Tracheal epithelial cell (primary cell): Measurements from ENCODE around the gene DZIP1. TPM values are rescaled to one million over a fixed set of nuclear protein-coding genes. Genes with fewer than 3 reads are reported as not detected.

ENCODE experiments used
- total RNA-seq: library from RNA; depleted of rRNA; stranded (reverse); fragments of >200 nt; gene quantifications from 2 replicates; pipeline ENCODE4 v1.2.1, GENCODE V29; 2014

Gene DZIP1, protein sequence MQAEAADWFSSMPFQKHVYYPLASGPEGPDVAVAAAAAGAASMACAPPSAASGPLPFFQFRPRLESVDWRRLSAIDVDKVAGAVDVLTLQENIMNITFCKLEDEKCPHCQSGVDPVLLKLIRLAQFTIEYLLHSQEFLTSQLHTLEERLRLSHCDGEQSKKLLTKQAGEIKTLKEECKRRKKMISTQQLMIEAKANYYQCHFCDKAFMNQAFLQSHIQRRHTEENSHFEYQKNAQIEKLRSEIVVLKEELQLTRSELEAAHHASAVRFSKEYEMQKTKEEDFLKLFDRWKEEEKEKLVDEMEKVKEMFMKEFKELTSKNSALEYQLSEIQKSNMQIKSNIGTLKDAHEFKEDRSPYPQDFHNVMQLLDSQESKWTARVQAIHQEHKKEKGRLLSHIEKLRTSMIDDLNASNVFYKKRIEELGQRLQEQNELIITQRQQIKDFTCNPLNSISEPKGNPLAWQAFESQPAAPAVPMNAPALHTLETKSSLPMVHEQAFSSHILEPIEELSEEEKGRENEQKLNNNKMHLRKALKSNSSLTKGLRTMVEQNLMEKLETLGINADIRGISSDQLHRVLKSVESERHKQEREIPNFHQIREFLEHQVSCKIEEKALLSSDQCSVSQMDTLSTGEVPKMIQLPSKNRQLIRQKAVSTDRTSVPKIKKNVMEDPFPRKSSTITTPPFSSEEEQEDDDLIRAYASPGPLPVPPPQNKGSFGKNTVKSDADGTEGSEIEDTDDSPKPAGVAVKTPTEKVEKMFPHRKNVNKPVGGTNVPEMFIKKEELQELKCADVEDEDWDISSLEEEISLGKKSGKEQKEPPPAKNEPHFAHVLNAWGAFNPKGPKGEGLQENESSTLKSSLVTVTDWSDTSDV
- 1.1 and 5.5 TPM in 2 replicates for total RNA-seq

DNA sequence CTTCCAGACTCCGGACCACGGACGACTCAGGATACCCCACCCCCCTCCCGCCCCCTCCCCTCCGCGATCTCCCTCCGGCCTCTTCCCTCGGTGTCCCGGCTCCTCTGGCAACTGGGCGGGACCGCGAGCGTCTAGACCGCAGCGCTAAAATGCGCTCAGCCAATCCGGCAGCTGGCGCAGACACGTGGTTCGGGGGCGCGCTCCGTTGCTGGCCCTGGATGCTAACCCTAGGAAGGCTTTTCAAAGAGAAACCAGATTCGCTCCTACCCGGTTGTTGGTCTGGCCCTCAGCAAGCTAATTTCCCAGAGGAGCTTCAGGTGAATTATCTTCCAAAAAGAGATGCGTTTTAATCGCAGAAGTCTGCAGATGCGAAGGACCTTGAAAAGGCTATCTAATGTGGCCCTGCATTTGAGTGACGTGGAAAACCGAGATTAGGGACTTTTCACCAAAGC is at the start of gene DZIP1:
Gene DZIP1, minus strand, starts transcription at position 106 of the 452 bp plus-strand sequence. CDS start 2,677 bp downstream, outside the sequence.

GRCh38 chr13:95676762-95677563 is 32.5 kb upstream of the DZIP1 start, which contains the start of gene DNAJC3:
Gene DNAJC3 (plus strand): TSS chr13:95677139. CDS start chr13:95677256, 117 bp downstream.

GRCh38 chr13:95552539-95553441 is 91.7 kb downstream of the DZIP1 start, which contains the start of gene CLDN10:
Gene CLDN10 (plus strand): TSS chr13:95552720. CDS start chr13:95552754, 34 bp downstream.

Other genes with a start within 250 kb of the DZIP1 start
- gene CLDN10, start 92.0 kb downstream of the DZIP1 start, total RNA-seq = 1.7 TPM in 1 of 2 replicates, not detected in the other
- 47.3 and 56.9 TPM in 2 replicates for gene DNAJC3, start 32.4 kb upstream of the DZIP1 start, total RNA-seq